Measurements from ENCODE around the gene MCTP2. TPM values are rescaled to one million over a fixed set of nuclear protein-coding genes. Genes with fewer than 3 reads are reported as not detected.

MCTP2 gene
- total and polyA plus RNA-seq, 2 donors (not counting 1 experiment from before 2014, with no cell fraction given) = 38.3 to 64.8 TPM

GRCh38 chr15:94416820-94417219 is 185.5 kb downstream of the MCTP2 start:
- H3K4me1 Mint-ChIP-seq = peaks cover 10% of the 10 kb centered on the region
- POLR2A ChIA-PET = no interaction called here
- no peaks in the 10 kb centered on the region for H3K9me3 Mint-ChIP-seq (ENCODE audit: insufficient read depth)
- TF ChIP-seq EZH2 (IDR thresholded peaks at IDR 0.05; ENCODE audit: borderline replicate concordance, insufficient read depth, low read depth, low read length, poor library complexity, severe bottlenecking) (no peak), CTCF (IDR thresholded peaks at IDR 0.05) (no peak)
- no peaks in the 10 kb centered on the region for H3K4me1 ChIP-seq (ENCODE audit: control insufficient read depth in 2 of 2, insufficient read depth in 2 of 2, low read length in 2 of 2)
- H3K27me3 Mint-ChIP-seq = no peaks in the 10 kb centered on the region
- no peaks in the 10 kb centered on the region for H4K20me1 ChIP-seq (ENCODE audit: control insufficient read depth, insufficient read depth, low read length, poor library complexity, severe bottlenecking)
- H3K27me3 ChIP-seq (replicated peaks in 1 of 4; ENCODE audit: control extremely low read depth in 1 of 4, control insufficient read depth in 3 of 4, insufficient read depth in 4 of 4, low read length in 3 of 4) = no peaks in the 10 kb centered on the region
- no peak for DNase-seq
- H3K4me3 Mint-ChIP-seq = no peak overlapping the region
- no peak overlapping the region for H3K4me3 ChIP-seq (ENCODE audit: control extremely low read depth in 1 of 5, extremely low read depth in 1 of 5, insufficient read depth in 1 of 5, low read depth in 2 of 5, low read length in 4 of 5)
- H3K9me3 ChIP-seq (ENCODE audit: control extremely low read depth in 1 of 3, control insufficient read depth in 2 of 3, insufficient read depth in 1 of 3, low read length in 2 of 3) = no peaks in the 10 kb centered on the region
- no peak overlapping the region for H3K4me2 ChIP-seq (replicated peaks; ENCODE audit: low read depth, low read length, poor library complexity, severe bottlenecking)
- H3K36me3 ChIP-seq (replicated peaks in 1 of 2; ENCODE audit: control extremely low read depth in 1 of 2, control insufficient read depth in 1 of 2, extremely low read depth in 1 of 2, insufficient read depth in 2 of 2, low read length in 1 of 2) = peaks cover 3 to 7% of the 10 kb centered on the region in 2 experiments
- no peak overlapping the region for H3K27ac ChIP-seq (ENCODE audit: low read length in 2 of 2)
- WGBS (ENCODE audit: insufficient coverage) = no CpG with 5 or more reads among the region's 3 CpGs
- ATAC-seq (ENCODE audit: low read depth) = no peak
- CTCF ChIA-PET = no interaction called here
- H3K27ac Mint-ChIP-seq = no peak overlapping the region
- H3K9ac ChIP-seq (ENCODE audit: low read length) = no peak overlapping the region
- H2AFZ ChIP-seq (ENCODE audit: insufficient read depth, low read depth, low read length, poor library complexity, severe bottlenecking) = no peak overlapping the region
- no peaks in the 10 kb centered on the region for H3K79me2 ChIP-seq (ENCODE audit: control insufficient read depth, insufficient read depth, low read length)
- intact Hi-C loops (cut with micrococcal nuclease) = no loop called here

GRCh38 chr15:94417501-94418293 is 186.3 kb downstream of the MCTP2 start:
- Histone ChIP-seq H3K36me3 (replicated peaks in 1 of 2; ENCODE audit: control extremely low read depth in 1 of 2, control insufficient read depth in 1 of 2, extremely low read depth in 1 of 2, insufficient read depth in 2 of 2, low read length in 1 of 2) (peaks cover 3 to 7% of the 10 kb centered on the region in 2 experiments), H3K79me2 (ENCODE audit: control insufficient read depth, insufficient read depth, low read length) (no peaks in the 10 kb centered on the region), H3K9ac (ENCODE audit: low read length) (no peak overlapping the region), H3K27ac (ENCODE audit: low read length in 2 of 2) (no peak overlapping the region), H3K4me1 (ENCODE audit: control insufficient read depth in 2 of 2, insufficient read depth in 2 of 2, low read length in 2 of 2) (no peaks in the 10 kb centered on the region), H3K4me3 (ENCODE audit: control extremely low read depth in 1 of 5, extremely low read depth in 1 of 5, insufficient read depth in 1 of 5, low read depth in 2 of 5, low read length in 4 of 5) (no peak overlapping the region), H3K9me3 (ENCODE audit: control extremely low read depth in 1 of 3, control insufficient read depth in 2 of 3, insufficient read depth in 1 of 3, low read length in 2 of 3) (no peaks in the 10 kb centered on the region), H3K4me2 (replicated peaks; ENCODE audit: low read depth, low read length, poor library complexity, severe bottlenecking) (no peak overlapping the region), H2AFZ (ENCODE audit: insufficient read depth, low read depth, low read length, poor library complexity, severe bottlenecking) (no peak overlapping the region), H3K27me3 (replicated peaks in 1 of 4; ENCODE audit: control extremely low read depth in 1 of 4, control insufficient read depth in 3 of 4, insufficient read depth in 4 of 4, low read length in 3 of 4) (no peaks in the 10 kb centered on the region), H4K20me1 (ENCODE audit: control insufficient read depth, insufficient read depth, low read length, poor library complexity, severe bottlenecking) (no peaks in the 10 kb centered on the region)
- no peaks in the 10 kb centered on the region for H3K9me3 Mint-ChIP-seq (ENCODE audit: insufficient read depth)
- no peak overlapping the region for H3K27ac Mint-ChIP-seq
- H3K4me3 Mint-ChIP-seq = no peak overlapping the region
- peaks cover 4% of the 10 kb centered on the region for H3K4me1 Mint-ChIP-seq
- H3K27me3 Mint-ChIP-seq = no peaks in the 10 kb centered on the region
- ATAC-seq (ENCODE audit: low read depth) = no peak
- intact Hi-C loops (cut with micrococcal nuclease) = no loop called here
- ChIA-PET CTCF (no interaction called here), POLR2A (no interaction called here)
- DNase-seq = no peak
- no CpG with 5 or more reads among the region's 12 CpGs for WGBS (ENCODE audit: insufficient coverage)
- TF ChIP-seq EZH2 (IDR thresholded peaks at IDR 0.05; ENCODE audit: borderline replicate concordance, insufficient read depth, low read depth, low read length, poor library complexity, severe bottlenecking) (no peak), CTCF (IDR thresholded peaks at IDR 0.05) (no peak)
